MM.1S (cell line): Measurements from ENCODE around the gene RCCD1.

Experiments used
- DNase-seq: peaks from one replicate; pipeline ENCODE4 v3.0.0-alpha.2; 2015
- H2AFZ ChIP-seq: fragments of 300-600 bp; sonication (generic); 2 replicates; pipeline ENCODE4 v1.6.0; 2016; ENCODE audit warnings: antibody characterized with exemption, low read length
- H3F3A ChIP-seq: fragments of 300-600 bp; sonication (generic); 2 replicates; pipeline ENCODE4 v1.6.1; 2016; ENCODE audit warnings: mild to moderate bottlenecking, antibody characterized with exemption, low read length, moderate library complexity, mixed read lengths; ENCODE audit not compliant: insufficient read depth
- H3K27ac ChIP-seq: fragments of 300-600 bp; sonication (generic); 2 replicates; pipeline ENCODE4 v1.5.1; 2016; ENCODE audit warnings: mild to moderate bottlenecking, low read length
- H3K27me3 ChIP-seq: fragments of 300-600 bp; sonication (generic); replicated peaks from 2 replicates; pipeline ENCODE4 v1.6.0; 2016; ENCODE audit warnings: low read length; ENCODE audit not compliant: insufficient read depth
- H3K36me3 ChIP-seq: fragments of 300-600 bp; sonication (generic); replicated peaks from 2 replicates; pipeline ENCODE4 v1.6.1; 2016; ENCODE audit warnings: mild to moderate bottlenecking, low read length, mixed read lengths; ENCODE audit not compliant: insufficient read depth
- H3K4me1 ChIP-seq: fragments of 300-600 bp; sonication (generic); 2 replicates; pipeline ENCODE4 v1.6.1; 2016; ENCODE audit warnings: low read length, mixed read lengths
- H3K4me2 ChIP-seq: fragments of 300-600 bp; sonication (generic); 2 replicates; pipeline ENCODE4 v1.6.0; 2016; ENCODE audit warnings: low read depth, low read length
- H3K4me3 ChIP-seq: fragments of 300-600 bp; sonication (generic); 2 replicates; pipeline ENCODE4 v1.5.1; 2016; ENCODE audit warnings: low read length, mixed read lengths
- H3K79me2 ChIP-seq: fragments of 300-600 bp; sonication (generic); 2 replicates; pipeline ENCODE4 v1.6.1; 2016; ENCODE audit warnings: mixed run types, low read length, mixed read lengths
- H3K9ac ChIP-seq: fragments of 300-600 bp; sonication (generic); 2 replicates; pipeline ENCODE4 v1.6.1; 2016; ENCODE audit warnings: low read length, mixed read lengths
- H3K9me2 ChIP-seq: fragments of 300-600 bp; sonication (generic); replicated peaks from 2 replicates; pipeline ENCODE4 v1.6.1; 2016; ENCODE audit warnings: mild to moderate bottlenecking, low read length, mixed read lengths; ENCODE audit not compliant: insufficient read depth
- H3K9me3 ChIP-seq: fragments of 300-600 bp; sonication (generic); replicated peaks from 2 replicates; pipeline ENCODE4 v1.6.1; 2016; ENCODE audit warnings: mild to moderate bottlenecking, low read length, mixed read lengths; ENCODE audit not compliant: insufficient read depth
- H4K20me1 ChIP-seq: fragments of 300-600 bp; sonication (generic); 2 replicates; pipeline ENCODE4 v1.6.1; 2016; ENCODE audit warnings: mild to moderate bottlenecking, low read length, moderate library complexity, mixed read lengths; ENCODE audit not compliant: insufficient read depth
- EZH2 ChIP-seq: fragments of 300-600 bp; sonication (generic); optimal IDR thresholded peaks from 2 replicates; pipeline ENCODE3; 2017; ENCODE audit warnings: low read depth, mild to moderate bottlenecking, antibody characterized with exemption, low read length, mixed read lengths
- EZH2phosphoT487 ChIP-seq: fragments of 300-600 bp; sonication (generic); IDR thresholded peaks from 2 replicates; pipeline ENCODE4 v1.6.1; 2018; ENCODE audit warnings: antibody characterized with exemption, low read length
- TF ChIP-seq, protein P1 (sequence below): fragments of 300-600 bp; sonication (generic); IDR thresholded peaks from 2 replicates; pipeline ENCODE4 v1.5.1; 2016; ENCODE audit warnings: antibody characterized with exemption, low read length, mixed read lengths

RCCD1 gene

DNA sequence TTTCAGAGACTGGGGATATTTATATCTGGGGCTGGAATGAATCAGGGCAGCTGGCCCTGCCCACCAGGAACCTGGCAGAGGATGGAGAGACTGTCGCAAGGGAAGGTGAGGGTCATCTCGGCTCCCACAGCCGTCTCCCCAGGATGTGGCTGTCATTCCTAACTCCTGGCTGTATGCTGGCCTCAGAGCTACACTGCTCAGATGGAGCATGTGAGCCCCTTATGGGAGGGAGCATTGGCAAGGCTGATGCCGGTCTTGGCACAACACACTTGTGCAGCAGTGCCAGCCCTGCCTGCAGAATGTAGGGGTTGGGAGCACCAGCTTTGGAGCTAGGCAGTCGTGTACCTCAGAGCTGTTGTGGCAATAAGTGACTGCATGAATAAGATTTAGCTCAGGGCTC, 5.2 kb downstream of the RCCD1 start:
- H3K27me3 ChIP-seq: no peaks in the 10 kb centered on the region
- no peak overlapping the region for H2AFZ ChIP-seq
- no peak for DNase-seq
- H3K9me2 ChIP-seq: no peaks in the 10 kb centered on the region
- no peaks in the 10 kb centered on the region; the same call in 1 of the 2 replicates for H4K20me1 ChIP-seq
- no peak overlapping the region for H3K27ac ChIP-seq
- H3K36me3 ChIP-seq: 0 out of 2 replicates have a peak, but pooled peaks cover 5% of the 10 kb centered on the region
- no peak overlapping the region for H3K4me3 ChIP-seq
- no peak overlapping the region for H3K9ac ChIP-seq
- H3K9me3 ChIP-seq: no peaks in the 10 kb centered on the region
- no peak overlapping the region for H3K4me2 ChIP-seq
- H3K4me1 ChIP-seq: no peaks in the 10 kb centered on the region
- peaks cover 45% of the 10 kb centered on the region for H3K79me2 ChIP-seq
- peaks cover 17% of the 10 kb centered on the region for H3F3A ChIP-seq
- no peak for TF ChIP-seq EZH2phosphoT487
- TF ChIP-seq, protein P1, sequence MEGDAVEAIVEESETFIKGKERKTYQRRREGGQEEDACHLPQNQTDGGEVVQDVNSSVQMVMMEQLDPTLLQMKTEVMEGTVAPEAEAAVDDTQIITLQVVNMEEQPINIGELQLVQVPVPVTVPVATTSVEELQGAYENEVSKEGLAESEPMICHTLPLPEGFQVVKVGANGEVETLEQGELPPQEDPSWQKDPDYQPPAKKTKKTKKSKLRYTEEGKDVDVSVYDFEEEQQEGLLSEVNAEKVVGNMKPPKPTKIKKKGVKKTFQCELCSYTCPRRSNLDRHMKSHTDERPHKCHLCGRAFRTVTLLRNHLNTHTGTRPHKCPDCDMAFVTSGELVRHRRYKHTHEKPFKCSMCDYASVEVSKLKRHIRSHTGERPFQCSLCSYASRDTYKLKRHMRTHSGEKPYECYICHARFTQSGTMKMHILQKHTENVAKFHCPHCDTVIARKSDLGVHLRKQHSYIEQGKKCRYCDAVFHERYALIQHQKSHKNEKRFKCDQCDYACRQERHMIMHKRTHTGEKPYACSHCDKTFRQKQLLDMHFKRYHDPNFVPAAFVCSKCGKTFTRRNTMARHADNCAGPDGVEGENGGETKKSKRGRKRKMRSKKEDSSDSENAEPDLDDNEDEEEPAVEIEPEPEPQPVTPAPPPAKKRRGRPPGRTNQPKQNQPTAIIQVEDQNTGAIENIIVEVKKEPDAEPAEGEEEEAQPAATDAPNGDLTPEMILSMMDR: no peak
- TF ChIP-seq EZH2: no peak

DNA sequence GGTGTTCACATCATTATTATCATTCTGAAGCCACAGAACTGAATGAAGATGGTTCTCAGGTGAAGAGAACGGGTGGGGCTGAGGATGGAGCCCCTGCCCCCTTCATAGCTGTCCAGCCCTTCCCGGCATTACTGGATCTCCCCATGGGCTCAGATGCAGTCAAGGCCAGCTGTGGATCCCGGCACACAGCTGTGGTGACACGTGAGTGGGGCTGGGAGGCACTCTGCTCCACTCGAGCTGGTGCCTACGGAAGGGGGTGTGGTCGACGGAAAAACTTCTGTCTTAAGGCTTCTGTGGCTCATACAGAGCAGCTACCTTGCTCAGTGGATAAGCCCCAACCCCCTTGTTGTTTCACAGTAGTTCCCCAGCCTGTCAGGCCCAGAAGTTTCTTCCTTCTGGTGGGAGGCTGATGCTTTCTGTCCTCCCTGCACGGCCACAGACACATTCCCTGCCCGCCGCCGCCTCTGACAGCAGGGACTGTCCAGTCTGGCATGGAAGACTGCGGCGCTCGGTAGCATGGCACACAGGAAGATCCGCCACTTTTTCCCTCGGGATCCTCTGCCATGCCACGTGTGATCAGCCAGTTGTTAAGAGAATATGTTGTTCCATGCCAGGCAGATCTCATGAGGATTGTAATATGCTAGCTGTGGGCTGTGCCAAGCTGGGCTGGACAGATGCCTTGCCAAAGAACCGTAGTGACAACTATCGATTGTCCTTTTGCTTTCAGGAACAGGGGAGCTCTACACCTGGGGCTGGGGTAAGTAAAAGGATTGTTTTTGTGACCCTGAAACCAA, 5.8 kb downstream of the RCCD1 start:
- Histone ChIP-seq H3K27ac (no peak overlapping the region), H3K4me1 (no peaks in the 10 kb centered on the region), H3K79me2 (peaks cover 42% of the 10 kb centered on the region), H3K9me3 (no peaks in the 10 kb centered on the region), H4K20me1 (no peaks in the 10 kb centered on the region; the same call in 1 of the 2 replicates), H2AFZ (no peak overlapping the region), H3F3A (peaks cover 11% of the 10 kb centered on the region), H3K4me3 (no peak overlapping the region), H3K9me2 (no peaks in the 10 kb centered on the region), H3K4me2 (no peak overlapping the region), H3K9ac (no peak overlapping the region), H3K36me3 (peaks cover 8% of the 10 kb centered on the region; the same call in 1 of the 2 replicates), H3K27me3 (no peaks in the 10 kb centered on the region)
- DNase-seq: no peak
- no peak for TF ChIP-seq EZH2phosphoT487
- TF ChIP-seq, protein P1: no peak
- no peak for TF ChIP-seq EZH2

DNA sequence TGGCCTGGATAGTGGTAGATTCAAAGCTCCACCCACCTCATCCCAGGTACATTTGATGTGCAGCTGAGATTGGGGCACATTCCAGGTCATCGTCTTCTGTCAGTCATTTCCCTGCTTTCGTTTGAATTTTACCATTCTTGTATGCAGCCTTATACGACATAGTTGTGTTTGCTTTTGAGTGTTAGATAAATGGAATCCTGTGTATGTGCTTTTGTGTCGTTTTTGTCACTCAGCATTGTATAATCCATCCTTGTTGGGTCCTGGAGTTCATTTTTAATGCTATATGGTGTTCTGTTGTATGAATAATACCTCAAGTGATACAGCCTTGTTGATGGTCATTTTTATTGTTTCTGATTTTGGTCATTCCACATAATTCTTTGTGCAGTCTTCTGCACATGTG, 7.3 kb downstream of the RCCD1 start:
- no peak for DNase-seq
- Histone ChIP-seq H3K9me3 (no peaks in the 10 kb centered on the region), H4K20me1 (no peaks in the 10 kb centered on the region; the same call in 1 of the 2 replicates), H3K79me2 (peaks cover 36% of the 10 kb centered on the region), H3K9ac (no peak overlapping the region), H3F3A (no peaks in the 10 kb centered on the region; the same call in 1 of the 2 replicates), H3K9me2 (no peaks in the 10 kb centered on the region), H3K27me3 (no peaks in the 10 kb centered on the region), H3K4me3 (no peak overlapping the region), H2AFZ (no peak overlapping the region), H3K4me1 (no peaks in the 10 kb centered on the region), H3K27ac (no peak overlapping the region), H3K4me2 (no peak overlapping the region), H3K36me3 (peaks cover 8% of the 10 kb centered on the region; the same call in 1 of the 2 replicates)
- no peak for TF ChIP-seq EZH2phosphoT487
- no peak for TF ChIP-seq EZH2
- TF ChIP-seq, protein P1: no peak
